Uterus (tissue), 2 donors: ENCODE measurements around the gene UBE2C.

Experiments
- POLR2A ChIP-seq, 2 donors: fragments of 450-650 bp; IDR thresholded peaks; one replicate each; pipeline ENCODE4 v1.6.1; 2016; ENCODE audit warnings: antibody characterized with exemption in 2 of 2, mild to moderate bottlenecking in 1 of 2, moderate library complexity in 1 of 2
- TF ChIP-seq, protein P1 (sequence below), 4 experiments: fragments of 200-600 bp in 2 of 4; fragments of 450-650 bp in 2 of 4; sonication (generic) in 2 of 4; IDR thresholded peaks; one replicate each; pipeline ENCODE4 v1.5.1; 2016 to 2019; ENCODE audit warnings: antibody characterized with exemption in 4 of 4, mild to moderate bottlenecking in 2 of 4, moderate library complexity in 1 of 4

DNA sequence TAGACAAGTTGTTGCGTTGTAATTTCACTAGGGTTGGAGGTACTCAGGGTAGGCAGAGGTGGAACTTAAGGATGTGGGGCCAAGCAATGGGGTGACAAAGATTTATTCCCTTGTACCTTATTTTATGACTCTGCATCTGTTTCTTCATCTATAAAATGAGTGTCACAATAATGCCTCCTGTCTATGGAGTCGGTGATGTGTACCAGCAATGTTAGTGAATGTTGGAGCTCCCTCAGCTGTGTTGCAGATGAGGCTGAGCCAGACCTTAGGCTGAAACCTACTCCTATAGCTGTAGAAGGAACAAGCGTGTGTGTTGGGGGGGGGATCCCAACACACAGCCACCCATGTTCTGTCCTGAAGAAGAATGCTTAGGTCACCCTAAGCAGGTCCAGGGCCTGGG lies 4.5 kb downstream of the UBE2C start:
- TF ChIP-seq, protein P1, sequence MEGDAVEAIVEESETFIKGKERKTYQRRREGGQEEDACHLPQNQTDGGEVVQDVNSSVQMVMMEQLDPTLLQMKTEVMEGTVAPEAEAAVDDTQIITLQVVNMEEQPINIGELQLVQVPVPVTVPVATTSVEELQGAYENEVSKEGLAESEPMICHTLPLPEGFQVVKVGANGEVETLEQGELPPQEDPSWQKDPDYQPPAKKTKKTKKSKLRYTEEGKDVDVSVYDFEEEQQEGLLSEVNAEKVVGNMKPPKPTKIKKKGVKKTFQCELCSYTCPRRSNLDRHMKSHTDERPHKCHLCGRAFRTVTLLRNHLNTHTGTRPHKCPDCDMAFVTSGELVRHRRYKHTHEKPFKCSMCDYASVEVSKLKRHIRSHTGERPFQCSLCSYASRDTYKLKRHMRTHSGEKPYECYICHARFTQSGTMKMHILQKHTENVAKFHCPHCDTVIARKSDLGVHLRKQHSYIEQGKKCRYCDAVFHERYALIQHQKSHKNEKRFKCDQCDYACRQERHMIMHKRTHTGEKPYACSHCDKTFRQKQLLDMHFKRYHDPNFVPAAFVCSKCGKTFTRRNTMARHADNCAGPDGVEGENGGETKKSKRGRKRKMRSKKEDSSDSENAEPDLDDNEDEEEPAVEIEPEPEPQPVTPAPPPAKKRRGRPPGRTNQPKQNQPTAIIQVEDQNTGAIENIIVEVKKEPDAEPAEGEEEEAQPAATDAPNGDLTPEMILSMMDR (IDR thresholded peaks at IDR 0.05): no peak
- TF ChIP-seq POLR2A (IDR thresholded peaks at IDR 0.05): no peak
